ENCODE data around the gene COL28A1.

The COL28A1 gene

GRCh38 chr7:7516156-7516555 is 19.5 kb downstream of the COL28A1 start:
- H3K9me3 Mint-ChIP-seq, result no peaks in the 10 kb centered on the region
- H3K36me3 Mint-ChIP-seq, result no peaks in the 10 kb centered on the region
- no peak for ATAC-seq
- no peak overlapping the region for H3K4me3 Mint-ChIP-seq
- H3K27ac Mint-ChIP-seq, result no peak overlapping the region
- H3K4me1 Mint-ChIP-seq, result no peaks in the 10 kb centered on the region
- H3K27me3 Mint-ChIP-seq, result no peaks in the 10 kb centered on the region

GRCh38 chr7:7512861-7513597 is 22.6 kb downstream of the COL28A1 start:
- H3K9me3 Mint-ChIP-seq, result no peaks in the 10 kb centered on the region
- no peaks in the 10 kb centered on the region for H3K4me1 Mint-ChIP-seq
- H3K4me3 Mint-ChIP-seq, result no peak overlapping the region
- H3K27me3 Mint-ChIP-seq, result no peaks in the 10 kb centered on the region
- no peaks in the 10 kb centered on the region for H3K36me3 Mint-ChIP-seq
- no peak for ATAC-seq
- no peak overlapping the region for H3K27ac Mint-ChIP-seq

- no peak overlapping the region for H3K27ac Mint-ChIP-seq
- no peaks in the 10 kb centered on the region for H3K36me3 Mint-ChIP-seq
- H3K9me3 Mint-ChIP-seq, result no peaks in the 10 kb centered on the region
- no peak for ATAC-seq
- H3K4me3 Mint-ChIP-seq, result no peak overlapping the region
- H3K27me3 Mint-ChIP-seq, result no peaks in the 10 kb centered on the region
- no peaks in the 10 kb centered on the region for H3K4me1 Mint-ChIP-seq
Measured at GRCh38 chr7:7510794-7511193, 24.9 kb downstream of the COL28A1 start.

- Mint-ChIP-seq H3K9me3 (no peaks in the 10 kb centered on the region), H3K27ac (no peak overlapping the region), H3K27me3 (no peaks in the 10 kb centered on the region), H3K4me1 (no peaks in the 10 kb centered on the region), H3K36me3 (no peaks in the 10 kb centered on the region), H3K4me3 (no peak overlapping the region)
- no peak for ATAC-seq
Measured at GRCh38 chr7:7505915-7506314, 29.8 kb downstream of the COL28A1 start.

- H3K4me3 Mint-ChIP-seq, result no peak overlapping the region
- no peaks in the 10 kb centered on the region for H3K27me3 Mint-ChIP-seq
- ATAC-seq, result no peak
- no peak overlapping the region for H3K27ac Mint-ChIP-seq
- no peaks in the 10 kb centered on the region for H3K4me1 Mint-ChIP-seq
- no peaks in the 10 kb centered on the region for H3K9me3 Mint-ChIP-seq
- no peaks in the 10 kb centered on the region for H3K36me3 Mint-ChIP-seq
Measured at GRCh38 chr7:7504910-7505704, 30.6 kb downstream of the COL28A1 start.

- Mint-ChIP-seq H3K4me3 (no peak overlapping the region), H3K9me3 (no peaks in the 10 kb centered on the region), H3K36me3 (no peaks in the 10 kb centered on the region), H3K27me3 (no peaks in the 10 kb centered on the region), H3K27ac (no peak overlapping the region), H3K4me1 (no peaks in the 10 kb centered on the region)
- ATAC-seq, result no peak
Measured at GRCh38 chr7:7499892-7500291, 35.8 kb downstream of the COL28A1 start.

GRCh38 chr7:7498856-7499255 is 36.8 kb downstream of the COL28A1 start:
- H3K9me3 Mint-ChIP-seq, result no peaks in the 10 kb centered on the region
- H3K36me3 Mint-ChIP-seq, result no peaks in the 10 kb centered on the region
- H3K27me3 Mint-ChIP-seq, result no peaks in the 10 kb centered on the region
- H3K4me1 Mint-ChIP-seq, result no peaks in the 10 kb centered on the region
- ATAC-seq, result no peak
- H3K4me3 Mint-ChIP-seq, result no peak overlapping the region
- no peak overlapping the region for H3K27ac Mint-ChIP-seq

- H3K27ac Mint-ChIP-seq, result no peak overlapping the region
- no peak for ATAC-seq
- H3K27me3 Mint-ChIP-seq, result no peaks in the 10 kb centered on the region
- peaks cover 3% of the 10 kb centered on the region for H3K4me1 Mint-ChIP-seq
- H3K4me3 Mint-ChIP-seq, result no peak overlapping the region
- no peaks in the 10 kb centered on the region for H3K9me3 Mint-ChIP-seq
- H3K36me3 Mint-ChIP-seq, result no peaks in the 10 kb centered on the region
Measured at GRCh38 chr7:7496311-7496710, 39.4 kb downstream of the COL28A1 start.

- ATAC-seq, result no peak
- Mint-ChIP-seq H3K36me3 (no peaks in the 10 kb centered on the region), H3K27me3 (no peaks in the 10 kb centered on the region), H3K9me3 (no peaks in the 10 kb centered on the region), H3K4me3 (no peak overlapping the region), H3K4me1 (peaks cover 7% of the 10 kb centered on the region), H3K27ac (no peak overlapping the region)
Measured at GRCh38 chr7:7495171-7495570, 40.5 kb downstream of the COL28A1 start.

- Mint-ChIP-seq H3K9me3 (no peaks in the 10 kb centered on the region), H3K27me3 (no peaks in the 10 kb centered on the region), H3K27ac (no peak overlapping the region), H3K4me1 (peaks cover 25% of the 10 kb centered on the region), H3K4me3 (no peak overlapping the region), H3K36me3 (no peaks in the 10 kb centered on the region)
- no peak for ATAC-seq
Measured at GRCh38 chr7:7491044-7491443, 44.6 kb downstream of the COL28A1 start.

GRCh38 chr7:7490003-7490402 is 45.7 kb downstream of the COL28A1 start:
- H3K9me3 Mint-ChIP-seq, result no peaks in the 10 kb centered on the region
- H3K4me1 Mint-ChIP-seq, result peaks cover 25% of the 10 kb centered on the region
- peak overlapping the region; percentile 34 for H3K27ac Mint-ChIP-seq
- no peak overlapping the region for H3K4me3 Mint-ChIP-seq
- no peaks in the 10 kb centered on the region for H3K36me3 Mint-ChIP-seq
- H3K27me3 Mint-ChIP-seq, result no peaks in the 10 kb centered on the region
- peak; percentile 66 for ATAC-seq

GRCh38 chr7:7489546-7489945 is 46.1 kb downstream of the COL28A1 start:
- Mint-ChIP-seq H3K4me1 (peaks cover 25% of the 10 kb centered on the region), H3K36me3 (no peaks in the 10 kb centered on the region), H3K9me3 (peaks cover 2% of the 10 kb centered on the region), H3K27me3 (no peaks in the 10 kb centered on the region), H3K4me3 (no peak overlapping the region), H3K27ac (peak overlapping the region; percentile 34)
- no peak for ATAC-seq

GRCh38 chr7:7486362-7486761 is 49.3 kb downstream of the COL28A1 start:
- no peaks in the 10 kb centered on the region for H3K36me3 Mint-ChIP-seq
- H3K4me3 Mint-ChIP-seq, result no peak overlapping the region
- ATAC-seq, result peak; percentile 43
- H3K9me3 Mint-ChIP-seq, result peaks cover 7% of the 10 kb centered on the region
- peaks cover 23% of the 10 kb centered on the region for H3K4me1 Mint-ChIP-seq
- no peak overlapping the region for H3K27ac Mint-ChIP-seq
- H3K27me3 Mint-ChIP-seq, result no peaks in the 10 kb centered on the region

GRCh38 chr7:7484072-7484471 is 51.6 kb downstream of the COL28A1 start:
- Mint-ChIP-seq H3K27ac (no peak overlapping the region), H3K36me3 (no peaks in the 10 kb centered on the region), H3K9me3 (peaks cover 7% of the 10 kb centered on the region), H3K27me3 (no peaks in the 10 kb centered on the region), H3K4me1 (peaks cover 7% of the 10 kb centered on the region), H3K4me3 (no peak overlapping the region)
- ATAC-seq, result no peak

GRCh38 chr7:7481802-7482201 is 53.9 kb downstream of the COL28A1 start:
- H3K9me3 Mint-ChIP-seq, result peaks cover 7% of the 10 kb centered on the region
- no peaks in the 10 kb centered on the region for H3K36me3 Mint-ChIP-seq
- no peak overlapping the region for H3K4me3 Mint-ChIP-seq
- no peak overlapping the region for H3K27ac Mint-ChIP-seq
- H3K4me1 Mint-ChIP-seq, result no peaks in the 10 kb centered on the region
- H3K27me3 Mint-ChIP-seq, result no peaks in the 10 kb centered on the region
- no peak for ATAC-seq

GRCh38 chr7:7479275-7479805 is 56.3 kb downstream of the COL28A1 start:
- peaks cover 3% of the 10 kb centered on the region for H3K9me3 Mint-ChIP-seq
- no peak overlapping the region for H3K4me3 Mint-ChIP-seq
- no peaks in the 10 kb centered on the region for H3K4me1 Mint-ChIP-seq
- H3K27me3 Mint-ChIP-seq, result no peaks in the 10 kb centered on the region
- no peaks in the 10 kb centered on the region for H3K36me3 Mint-ChIP-seq
- ATAC-seq, result no peak
- H3K27ac Mint-ChIP-seq, result no peak overlapping the region
